Measurements from ENCODE around the gene TENM3.

The TENM3 gene

DNA sequence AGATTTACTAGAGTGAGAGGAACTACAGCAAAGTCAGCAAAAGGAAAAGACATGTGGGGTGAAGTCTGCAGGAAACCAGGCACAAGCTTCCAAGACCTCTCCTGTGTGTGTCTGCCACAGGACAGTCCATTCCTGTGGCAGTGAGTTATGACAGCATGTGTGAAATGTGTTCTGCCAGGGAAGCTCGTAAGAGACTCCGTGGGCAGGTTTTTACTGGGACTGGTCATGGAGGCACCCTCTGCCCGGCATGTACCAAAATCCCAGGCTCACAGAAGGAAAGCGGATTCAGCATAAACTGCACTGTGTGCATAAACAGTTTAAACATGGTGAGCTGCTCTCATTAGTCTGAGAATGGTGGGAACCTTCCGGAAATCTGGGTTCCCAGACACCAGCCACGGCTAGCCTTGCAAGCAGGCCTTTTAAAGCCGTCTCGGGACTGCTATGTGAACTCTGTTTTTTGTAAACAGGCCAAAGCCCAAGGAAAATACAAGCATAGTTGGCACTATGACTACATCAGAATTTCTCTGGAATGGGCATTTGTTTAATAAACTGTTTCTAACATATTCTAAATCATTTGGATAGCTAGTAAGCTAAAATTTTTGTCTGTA lies 288.5 kb downstream of the TENM3 start:
- no peak for DNase-seq

DNA sequence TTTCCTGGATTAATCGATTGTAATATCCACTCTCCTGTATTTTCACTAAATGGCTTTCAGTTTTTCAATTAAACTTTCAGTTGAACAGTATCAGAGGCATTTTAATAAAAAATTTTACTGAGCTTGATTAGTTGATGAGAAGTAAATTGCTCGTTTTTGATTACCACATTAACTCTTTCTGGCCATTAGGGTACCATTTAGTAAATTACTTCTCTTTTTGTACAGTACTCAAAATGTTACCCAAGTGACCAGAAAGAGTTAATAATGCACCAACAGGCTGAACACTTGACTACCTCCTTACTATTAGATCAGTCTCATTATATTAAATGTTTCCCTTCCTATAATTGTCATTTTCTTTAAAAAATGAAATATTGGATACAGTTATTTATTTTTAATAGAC lies 289.2 kb downstream of the TENM3 start:
- DNase-seq, result no peak

DNA sequence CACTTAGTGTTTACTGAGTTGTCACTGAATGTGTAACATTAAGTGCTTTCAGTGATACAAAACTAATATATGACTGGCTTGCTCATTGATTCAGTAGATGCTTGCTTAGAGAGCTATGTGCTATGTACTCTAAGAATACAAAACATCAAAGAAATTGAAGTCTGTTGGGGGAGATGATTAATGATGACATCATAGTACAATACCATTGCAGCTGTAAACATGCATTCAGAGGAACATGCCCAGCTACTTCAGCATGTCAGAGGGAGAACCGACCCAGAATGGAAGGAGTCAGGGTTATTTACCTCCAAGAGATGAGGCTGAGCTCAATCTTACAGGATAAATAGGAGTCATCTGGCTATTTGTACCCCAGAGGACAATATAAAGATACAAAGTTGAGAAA lies 290.8 kb downstream of the TENM3 start:
- no peak for DNase-seq

DNA sequence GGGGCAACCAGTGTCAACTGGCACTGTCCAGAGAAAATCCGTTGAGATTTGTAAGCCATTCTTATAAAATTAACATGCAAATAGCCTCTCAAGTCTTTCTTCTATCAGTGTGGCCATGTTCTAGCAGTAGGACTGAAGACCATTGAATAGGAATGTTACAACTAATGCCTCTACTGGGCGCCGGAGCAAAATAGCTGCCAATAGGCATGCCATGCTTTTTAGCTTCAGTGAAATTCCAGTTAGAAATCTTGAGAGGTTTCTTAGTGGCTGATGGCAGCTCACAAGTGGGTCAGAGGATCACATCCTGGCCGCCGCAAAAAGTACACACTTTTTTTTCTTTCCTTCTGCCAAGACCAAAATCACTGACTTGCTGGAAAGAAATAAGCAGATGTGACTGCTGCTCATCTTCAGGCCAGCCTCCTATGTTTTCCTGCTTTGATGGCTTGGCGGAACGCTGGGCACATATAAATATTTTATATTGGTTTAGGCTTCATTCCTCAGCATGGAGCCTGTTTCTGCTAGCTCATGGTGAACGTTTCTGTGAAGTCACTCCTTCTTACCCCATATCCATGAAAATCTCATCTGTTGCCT lies 293.1 kb downstream of the TENM3 start:
- DNase-seq, result no peak

DNA sequence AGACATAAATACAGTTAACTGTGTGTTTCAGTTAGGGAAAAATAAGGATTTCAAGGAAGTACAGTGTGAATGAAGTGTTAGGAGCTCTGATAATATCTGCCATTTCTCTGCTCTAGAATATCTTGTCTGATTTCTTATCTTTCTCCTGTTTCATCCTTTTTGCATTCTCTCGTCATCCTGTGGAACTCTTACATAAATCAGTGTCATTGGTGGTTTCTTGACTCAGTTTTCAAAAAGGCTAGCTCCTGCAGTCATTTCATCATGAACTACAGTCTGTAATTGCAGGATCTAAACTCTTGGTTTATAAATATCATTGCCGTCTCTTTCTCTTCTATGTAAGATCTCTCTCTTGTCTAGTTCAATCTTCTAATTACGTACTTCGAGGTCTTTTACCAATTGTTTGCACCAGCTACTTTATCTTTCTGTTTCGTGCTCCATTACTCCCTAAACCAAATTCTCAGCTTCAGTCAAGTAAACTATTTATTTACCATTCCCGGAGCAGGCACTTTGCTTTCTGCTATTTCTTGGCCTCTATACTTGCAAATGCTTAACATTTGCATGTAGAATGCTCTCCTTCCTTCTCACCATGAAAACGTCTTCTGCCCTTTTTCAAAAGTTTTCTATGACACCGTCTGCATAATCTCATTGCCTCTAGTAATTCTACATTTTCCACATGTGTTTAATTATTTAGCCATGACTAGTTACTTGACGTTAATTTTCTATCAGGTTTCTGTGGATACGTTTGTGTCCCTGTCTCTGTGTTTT lies 294.0 kb downstream of the TENM3 start:
- DNase-seq, result no peak

DNA sequence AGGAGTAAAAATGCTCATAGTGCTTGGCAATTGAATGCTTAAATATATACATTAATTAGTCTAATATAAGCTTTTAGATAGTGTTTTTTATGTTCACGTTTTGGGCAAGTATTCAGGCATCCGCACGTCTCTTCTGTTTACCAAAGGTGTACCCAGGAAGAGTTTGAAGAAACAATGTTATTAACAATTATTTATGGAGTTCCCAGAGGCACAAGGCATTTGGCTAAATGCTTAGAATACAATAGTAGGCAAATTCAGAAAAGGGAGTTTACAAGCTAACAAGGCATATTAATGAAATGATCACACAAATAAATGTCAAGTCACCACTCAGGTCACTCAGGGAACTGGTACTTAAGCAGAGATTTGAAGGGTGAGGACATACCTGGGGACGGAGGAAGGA lies 294.8 kb downstream of the TENM3 start:
- no peak for DNase-seq

DNA sequence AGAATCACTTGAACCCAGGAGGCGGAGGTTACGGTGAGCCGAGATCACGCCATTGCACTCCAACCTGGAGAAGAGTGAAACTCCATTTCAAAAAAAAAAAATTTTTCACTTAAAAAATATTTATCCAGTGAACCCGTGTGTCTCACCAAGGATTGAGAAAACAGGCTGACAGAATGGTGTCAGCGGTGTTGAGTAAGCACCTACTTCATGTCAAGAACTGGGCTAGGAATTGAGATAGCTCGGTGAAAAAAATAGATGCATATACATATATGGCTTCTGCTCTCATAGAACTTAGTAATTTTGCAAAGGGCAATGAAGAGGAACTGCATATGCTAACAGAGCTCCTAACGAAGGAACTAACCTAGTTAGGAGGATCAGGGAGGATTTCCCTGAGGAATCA lies 297.3 kb downstream of the TENM3 start:
- DNase-seq, result no peak

DNA sequence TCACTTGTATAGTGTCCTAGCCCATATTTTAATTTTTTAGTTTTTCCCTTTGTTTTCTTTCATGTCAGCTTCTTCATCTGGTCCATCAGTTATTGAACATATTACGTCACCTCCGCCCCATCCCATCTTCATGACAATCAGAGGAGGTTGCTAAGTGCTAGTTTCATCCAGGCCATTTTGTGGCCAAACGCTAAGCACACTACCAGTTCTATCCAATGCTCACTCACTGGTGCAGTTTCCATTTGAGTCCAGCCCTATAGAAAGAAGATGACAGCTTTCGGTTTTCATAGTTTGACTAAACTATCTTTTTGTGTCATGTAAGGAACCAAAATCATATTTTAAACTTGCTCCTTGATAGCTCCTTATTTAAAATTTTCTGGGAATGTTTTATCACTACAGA lies 304.2 kb downstream of the TENM3 start:
- DNase-seq, result no peak

DNA sequence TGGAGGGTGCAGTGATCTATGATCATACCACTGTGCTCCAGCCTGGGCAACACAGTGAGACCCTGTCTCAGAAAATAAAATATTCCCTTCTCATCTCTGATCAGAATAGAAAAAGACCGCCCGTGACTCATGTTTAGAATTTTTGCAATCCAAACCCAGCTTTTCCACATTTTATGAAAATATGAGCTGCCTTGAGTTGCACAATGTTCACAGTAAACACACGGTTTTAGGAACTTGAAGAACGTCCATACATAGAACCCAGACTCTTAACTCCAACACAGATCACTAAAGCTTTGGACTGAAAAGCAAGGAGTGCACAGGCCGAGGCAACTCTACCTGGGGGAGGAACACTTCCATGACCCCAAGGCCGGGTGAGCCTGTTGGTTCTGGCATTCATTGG lies 305.0 kb downstream of the TENM3 start:
- DNase-seq, result no peak

DNA sequence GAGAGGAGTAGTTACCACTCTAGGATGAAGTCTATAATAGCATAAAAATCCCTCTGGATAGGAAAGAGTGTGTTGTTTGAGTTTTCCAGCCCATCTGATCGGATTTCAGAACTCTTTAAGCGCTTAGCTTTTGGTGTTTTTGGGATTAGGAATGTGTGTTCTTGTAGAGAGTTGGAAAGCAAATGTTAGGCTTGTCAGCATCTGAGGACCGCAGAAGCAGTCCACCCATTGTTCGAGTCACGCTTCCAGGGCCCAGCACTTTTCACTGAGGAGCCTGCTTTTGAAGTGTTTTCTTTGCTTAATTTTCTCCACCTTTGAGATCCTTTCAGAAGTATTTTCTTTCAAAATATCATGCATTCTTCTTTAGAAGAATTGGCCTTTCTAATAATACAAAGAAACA lies 306.2 kb downstream of the TENM3 start:
- no peak for DNase-seq

DNA sequence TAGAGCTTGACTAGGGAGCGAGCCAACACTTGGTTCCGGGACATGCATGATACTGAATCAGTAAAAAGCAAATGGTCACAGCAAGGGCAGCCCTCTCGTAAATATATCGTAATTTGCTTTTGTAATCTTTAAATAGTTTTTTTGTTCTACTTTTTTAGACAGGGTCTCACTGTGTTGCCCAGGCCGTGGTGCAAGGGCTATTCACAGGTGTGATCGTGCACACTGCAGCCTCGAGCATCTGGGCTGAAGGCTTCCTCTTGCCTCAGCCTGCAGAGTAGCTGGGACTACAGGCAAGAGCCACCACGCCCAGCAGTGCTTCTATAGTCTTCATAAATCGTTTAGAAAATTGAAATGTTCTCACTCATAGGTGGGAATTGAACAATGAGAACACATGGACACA lies 309.7 kb downstream of the TENM3 start:
- DNase-seq, result no peak

DNA sequence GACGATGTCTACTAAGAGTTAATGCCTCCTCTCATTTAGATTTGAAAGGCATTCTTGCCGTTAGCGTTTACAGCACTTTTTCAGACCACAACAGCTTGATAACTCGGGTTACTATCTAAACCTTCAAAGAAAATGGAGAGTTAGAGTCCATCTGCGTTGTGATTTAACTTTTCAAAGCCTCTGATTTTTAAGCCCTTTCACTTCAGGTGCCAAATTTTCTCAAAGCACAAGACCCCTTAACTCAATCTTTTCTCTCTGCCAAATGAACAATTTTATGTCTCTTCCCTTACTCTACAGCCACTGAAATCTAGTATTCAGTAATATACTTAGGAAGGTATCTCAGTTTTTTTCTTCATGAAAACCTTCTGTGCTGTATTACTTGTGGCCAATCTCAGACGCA lies 310.5 kb downstream of the TENM3 start:
- no peak for DNase-seq

DNA sequence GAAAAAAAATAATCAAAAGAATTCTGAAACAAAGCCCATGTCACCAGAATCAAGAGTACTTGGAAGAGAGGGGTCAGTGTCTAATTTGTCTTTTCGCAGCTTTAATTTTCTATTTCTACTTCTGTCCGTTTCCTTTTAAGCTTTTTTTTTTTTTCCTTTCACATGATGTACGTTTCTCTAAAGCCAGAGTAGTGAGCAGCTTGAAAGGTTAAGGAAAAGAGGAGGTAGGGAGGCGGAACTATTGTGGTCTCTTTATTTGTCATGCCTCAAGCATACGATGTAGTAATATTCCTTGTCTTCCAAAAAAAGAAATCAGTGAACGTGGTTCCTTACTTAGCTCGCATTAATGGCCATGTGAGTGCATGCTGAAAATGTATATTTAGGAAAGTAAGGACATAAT lies 311.5 kb downstream of the TENM3 start:
- DNase-seq, result no peak

DNA sequence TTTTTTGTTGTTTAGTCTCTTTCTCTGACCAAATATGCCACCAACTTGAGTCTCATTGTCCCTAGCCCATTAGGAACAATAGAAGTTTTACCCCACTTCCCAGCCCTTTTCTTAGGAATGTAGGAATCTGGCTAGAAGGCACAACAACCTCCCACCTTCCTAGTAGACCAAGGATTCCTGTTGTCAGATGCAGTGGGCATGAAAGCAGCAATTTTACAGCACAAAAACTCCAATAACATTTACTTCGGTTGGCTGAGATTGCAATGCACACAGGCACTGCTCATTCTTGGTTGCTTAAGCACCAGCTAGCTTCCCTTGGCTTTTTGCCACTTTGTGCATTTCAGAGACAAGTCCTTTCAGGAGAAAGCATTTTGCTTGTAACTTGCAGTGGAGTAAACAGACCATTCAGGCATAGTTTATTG lies 312.8 kb downstream of the TENM3 start:
- no peak for DNase-seq

DNA sequence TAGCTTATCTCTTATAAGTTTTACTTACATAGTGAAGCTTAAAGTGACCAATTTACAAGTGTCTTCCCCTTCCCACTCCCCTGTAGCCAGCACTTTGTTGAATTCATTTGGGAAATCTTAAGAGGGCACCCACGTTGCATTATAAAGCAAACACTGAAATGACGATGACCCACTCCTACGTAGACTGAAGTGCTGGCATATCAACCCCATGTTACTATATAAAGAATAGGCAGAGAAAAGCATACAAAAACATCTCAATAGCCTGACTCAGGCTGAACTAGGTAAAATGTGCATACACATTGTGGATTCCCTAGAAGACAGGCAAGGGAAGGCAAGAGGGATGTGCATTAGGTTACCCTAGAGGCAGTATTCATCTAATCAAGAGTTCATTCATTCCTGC lies 313.4 kb downstream of the TENM3 start:
- DNase-seq, result no peak

DNA sequence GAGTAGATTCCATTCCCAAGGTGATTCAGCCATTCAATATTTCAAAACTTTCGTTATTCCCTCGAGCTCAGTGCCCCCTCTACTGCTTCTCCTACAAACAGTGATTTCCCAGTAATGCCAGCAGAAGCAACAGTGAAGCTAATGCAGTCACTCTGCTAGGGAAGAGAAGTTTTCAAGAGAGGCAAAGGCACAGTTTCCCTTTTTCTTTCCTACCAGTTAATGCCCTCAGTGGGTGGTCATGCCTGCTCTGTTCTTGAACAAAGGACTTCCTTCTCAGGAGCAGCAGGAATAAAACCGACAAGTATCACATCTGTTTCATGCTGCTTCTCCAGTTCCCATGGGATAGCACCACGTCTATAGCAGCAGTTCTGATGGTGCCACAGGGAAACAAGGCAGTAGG lies 317.2 kb downstream of the TENM3 start:
- DNase-seq, result no peak

DNA sequence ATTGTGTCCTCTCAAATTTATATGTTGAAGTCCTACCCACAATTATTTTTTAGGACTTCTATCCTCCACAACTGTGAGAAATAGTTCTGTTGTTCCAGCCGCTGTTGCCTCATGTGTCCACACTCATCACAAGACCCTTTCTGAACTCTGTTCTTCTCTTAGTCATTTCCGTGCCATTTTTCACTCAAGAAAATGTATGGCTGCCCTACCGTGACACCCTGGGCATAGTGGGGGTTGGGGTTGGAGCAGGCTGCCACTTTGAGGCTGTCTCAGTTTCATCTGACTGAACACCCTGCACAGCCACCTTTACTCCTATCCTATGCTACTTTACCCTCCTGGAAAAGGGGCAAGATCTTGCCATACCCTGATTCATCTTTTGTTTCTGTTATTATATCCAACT lies 319.1 kb downstream of the TENM3 start:
- DNase-seq, result no peak

DNA sequence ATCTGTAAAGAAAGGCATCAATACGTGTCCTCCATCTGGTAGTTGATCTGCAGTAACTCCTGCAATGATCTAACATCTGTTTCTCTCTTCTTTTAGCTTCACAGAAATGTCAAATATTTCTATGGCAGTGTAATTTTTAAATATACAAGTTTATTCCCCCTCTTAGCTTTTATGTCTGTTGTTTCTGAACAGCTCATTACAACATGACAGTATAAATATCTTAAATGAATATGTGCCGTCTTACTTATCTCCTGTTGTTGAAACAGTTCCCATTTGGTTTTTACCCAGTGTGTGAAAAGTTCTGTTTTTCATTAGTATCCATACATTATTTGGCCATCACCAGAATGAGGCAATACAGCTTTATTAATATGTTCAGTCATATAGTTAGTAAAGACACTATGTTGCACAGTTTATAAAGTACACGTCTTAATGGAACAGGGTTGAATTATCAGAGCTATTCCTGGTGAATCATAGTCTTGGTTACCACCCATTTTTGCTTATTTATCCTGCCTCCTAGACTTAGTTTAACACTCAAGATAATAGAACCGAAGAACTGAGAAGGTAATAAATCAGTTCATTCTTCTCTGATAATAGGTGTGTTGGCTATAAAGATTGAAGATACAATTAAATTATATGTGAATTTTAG lies 321.6 kb downstream of the TENM3 start:
- no peak for DNase-seq

DNA sequence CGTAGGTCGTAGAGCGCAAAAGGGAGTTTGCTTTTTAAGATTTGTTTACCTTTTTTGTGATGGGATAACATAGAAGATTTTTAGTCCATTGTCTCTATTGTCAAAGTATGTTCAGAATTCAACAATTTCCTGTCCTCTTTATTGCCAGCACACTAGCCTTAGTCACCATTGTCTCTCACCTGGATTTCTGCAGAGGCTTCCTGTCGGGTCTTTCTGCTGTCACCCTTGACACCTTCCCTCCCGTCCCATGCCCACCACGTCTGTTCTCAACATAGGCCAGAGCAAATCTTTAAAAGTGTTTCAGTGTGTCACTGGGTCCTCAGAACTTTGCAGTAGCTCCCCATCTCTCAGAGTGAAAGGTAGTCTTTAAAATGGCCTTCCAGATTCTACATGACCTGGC lies 323.9 kb downstream of the TENM3 start:
- DNase-seq, result no peak

DNA sequence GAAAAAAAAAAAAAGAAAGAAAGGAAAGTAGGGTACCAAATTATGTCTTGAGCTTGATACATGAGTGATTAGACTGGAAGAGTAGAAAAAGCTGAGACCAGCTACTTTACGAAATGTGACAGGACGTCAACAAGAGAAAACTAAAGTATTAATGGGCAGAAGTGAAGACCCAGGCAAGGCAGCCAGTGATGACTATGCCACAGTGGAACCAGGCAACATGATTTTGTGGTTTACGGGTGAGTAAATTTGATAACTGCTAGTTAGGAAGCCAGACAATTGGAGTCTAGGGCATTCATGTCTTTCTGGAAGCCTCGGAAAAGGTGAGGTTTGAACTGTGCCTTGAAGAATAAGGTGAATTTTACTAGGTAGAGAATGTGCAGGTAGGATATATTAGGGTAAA lies 326.4 kb downstream of the TENM3 start:
- DNase-seq, result no peak

DNA sequence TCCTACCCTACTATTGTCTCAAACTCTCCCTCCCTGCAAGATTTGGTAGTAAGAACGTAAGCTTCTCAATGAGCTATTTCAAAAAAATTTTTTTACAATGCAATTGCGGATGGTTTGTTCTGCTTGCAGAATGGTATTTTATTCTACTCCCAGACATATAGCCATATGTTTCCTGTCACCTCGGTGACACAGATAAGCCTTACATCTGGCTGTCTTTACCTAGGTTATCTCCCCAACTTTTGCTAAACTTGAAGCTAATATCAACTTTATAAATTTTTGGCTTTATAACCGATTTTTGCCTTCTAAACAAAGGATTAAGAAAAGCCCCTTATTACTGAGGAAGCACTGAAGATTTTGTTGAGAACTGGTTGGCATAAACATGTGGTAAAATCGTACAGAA lies 331.5 kb downstream of the TENM3 start:
- DNase-seq, result no peak

DNA sequence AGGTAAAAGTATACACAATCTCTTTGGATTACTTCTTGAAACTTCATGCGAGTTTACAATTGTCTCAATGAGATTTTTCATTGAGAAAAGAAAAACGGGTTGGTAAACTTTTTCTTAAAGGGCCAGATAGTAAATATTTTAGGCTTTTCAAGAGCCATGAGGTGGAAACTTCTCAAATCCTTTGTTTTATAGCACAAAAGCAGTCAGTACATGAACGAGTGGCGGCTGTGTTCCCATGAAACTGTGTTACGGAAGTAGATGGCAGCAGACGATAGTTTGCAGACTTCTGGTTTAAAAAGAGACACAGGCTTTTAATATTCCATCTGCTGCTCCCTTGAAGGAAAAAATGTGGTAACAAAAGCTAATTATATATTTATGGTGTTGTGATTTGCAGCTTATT lies 332.0 kb downstream of the TENM3 start:
- no peak for DNase-seq

DNA sequence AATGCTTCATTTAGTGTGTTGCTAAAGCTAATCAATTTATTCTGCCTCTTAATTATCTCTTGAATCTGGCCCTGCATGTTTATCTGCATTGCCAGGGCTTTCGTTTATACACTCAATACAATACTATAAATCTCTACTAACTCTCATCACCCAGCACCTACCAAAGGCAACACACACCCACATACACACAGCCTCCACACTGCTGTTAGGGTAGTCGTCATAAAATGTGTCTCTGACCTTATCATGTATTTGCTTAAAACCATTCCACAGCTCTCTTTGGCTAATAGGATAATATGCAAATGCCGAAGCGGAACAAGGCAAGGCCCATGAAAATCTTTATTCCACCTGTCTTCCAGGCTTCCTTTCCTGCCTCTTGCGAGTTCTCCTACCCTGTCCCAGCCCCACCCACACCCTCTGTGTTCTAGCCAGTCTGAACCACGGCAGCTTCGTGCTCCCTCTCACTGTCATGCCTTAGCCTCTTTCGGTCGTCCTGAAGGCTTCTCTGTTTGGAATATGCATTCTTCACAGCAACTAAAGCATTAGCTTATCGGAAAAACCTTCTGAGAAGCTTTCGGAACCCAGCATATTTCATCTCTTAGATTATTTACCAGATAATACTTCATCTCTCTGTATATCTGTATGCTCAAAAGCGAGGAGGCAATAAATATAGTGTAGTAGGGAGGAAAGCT lies 333.5 kb downstream of the TENM3 start:
- no peak for DNase-seq

DNA sequence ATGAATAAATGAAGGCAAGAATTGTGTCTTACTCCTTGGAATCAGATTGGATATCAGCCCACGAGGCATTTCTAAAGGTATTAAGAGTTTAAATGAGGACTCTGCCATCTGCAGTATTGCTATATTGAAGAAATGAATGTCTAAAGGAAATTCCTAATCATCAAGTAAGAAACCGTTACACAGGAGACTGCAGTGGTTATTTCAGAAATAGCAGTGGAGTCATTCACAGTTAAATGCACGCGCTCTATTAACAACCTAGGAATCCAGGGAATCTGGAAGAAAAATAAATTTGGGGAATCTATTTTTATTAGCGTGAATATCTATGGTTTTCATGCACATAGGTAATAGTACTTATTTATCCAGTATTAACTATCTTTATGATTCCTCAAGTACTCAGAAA lies 334.2 kb downstream of the TENM3 start:
- DNase-seq, result no peak

Data from activated CD4-positive, alpha-beta T cell treated with anti-CD3 and anti-CD28 coated beads for 4 hours (primary cell).